NCI-H2029 treated with DMSO at 0.1 percent for 48 hours (cell line): ENCODE results near the gene SKIDA1.

ENCODE experiments used
- DNase-seq: peaks from one replicate; lab custom pipeline; 2025; lab: John Stamatoyannopoulos, UW

The SKIDA1 gene

GRCh38 chr10:21500578-21500910, 24.9 kb downstream of the SKIDA1 start:
- no peak for DNase-seq

- DNase-seq, result no peak
Measured at GRCh38 chr10:21499701-21500577, 25.5 kb downstream of the SKIDA1 start.

GRCh38 chr10:21498986-21499385, 26.5 kb downstream of the SKIDA1 start:
- no peak for DNase-seq

- no peak for DNase-seq
Measured at GRCh38 chr10:21498377-21498776, 27.1 kb downstream of the SKIDA1 start.

GRCh38 chr10:21497177-21497807, 28.2 kb downstream of the SKIDA1 start:
- no peak for DNase-seq

- DNase-seq, result no peak
Measured at GRCh38 chr10:21496343-21497176, 28.9 kb downstream of the SKIDA1 start.

- DNase-seq, result no peak
Measured at GRCh38 chr10:21495752-21496342, 29.6 kb downstream of the SKIDA1 start.

- no peak for DNase-seq
Measured at GRCh38 chr10:21495002-21495751, 30.3 kb downstream of the SKIDA1 start.

GRCh38 chr10:21494191-21495001, 31.1 kb downstream of the SKIDA1 start:
- DNase-seq, result no peak

- DNase-seq, result no peak
Measured at GRCh38 chr10:21493784-21494183, 31.7 kb downstream of the SKIDA1 start.

- DNase-seq, result no peak
Measured at GRCh38 chr10:21492421-21492820, 33.1 kb downstream of the SKIDA1 start.

- no peak for DNase-seq
Measured at GRCh38 chr10:21490711-21491105, 34.8 kb downstream of the SKIDA1 start.

GRCh38 chr10:21490028-21490710, 35.3 kb downstream of the SKIDA1 start:
- DNase-seq, result no peak

- no peak for DNase-seq
Measured at GRCh38 chr10:21488957-21489446, 36.5 kb downstream of the SKIDA1 start.

- DNase-seq, result no peak
Measured at GRCh38 chr10:21488246-21488956, 37.1 kb downstream of the SKIDA1 start.

- DNase-seq, result no peak
Measured at GRCh38 chr10:21487416-21488180, 37.9 kb downstream of the SKIDA1 start.

- DNase-seq, result no peak
Measured at GRCh38 chr10:21482821-21483220, 42.7 kb downstream of the SKIDA1 start.

GRCh38 chr10:21481407-21481806, 44.1 kb downstream of the SKIDA1 start:
- no peak for DNase-seq
